SU-DHL-6 (cell line): ENCODE measurements around the gene PPP2R3A.
"Not testable (repeated sequence)": the region's sequence is repeated elsewhere in the genome, so short reads cannot be mapped to it uniquely, and the experiment has no call there.

Experiments used
- H2AFZ ChIP-seq: fragments of 200-600 bp; sonication (generic); 2 replicates; pipeline ENCODE4 v1.6.1; 2014; ENCODE audit warnings: low read depth, mild to moderate bottlenecking, moderate library complexity, mixed read lengths, antibody characterized with exemption, low read length; ENCODE audit not compliant: severe bottlenecking
- H3F3A ChIP-seq: fragments of 200-600 bp; shearing (Covaris generic); 2 replicates; pipeline ENCODE4 v1.6.0; 2016; ENCODE audit warnings: antibody characterized with exemption, mild to moderate bottlenecking; ENCODE audit not compliant: insufficient read depth
- H3K27ac ChIP-seq: fragments of 200-600 bp; sonication (generic); 2 replicates; pipeline ENCODE4 v1.5.1; 2016; ENCODE audit warnings: low read depth, mild to moderate bottlenecking, low read length, moderate library complexity, mixed read lengths
- H3K27me3 ChIP-seq: fragments of 200-600 bp; sonication (generic), shearing (Covaris generic); 2 replicates; pipeline ENCODE4 v1.6.0; 2014; ENCODE audit warnings: mild to moderate bottlenecking, low read length
- H3K36me3 ChIP-seq: fragments of 200-600 bp; sonication (generic); 2 replicates; pipeline ENCODE4 v1.6.1; 2014; ENCODE audit warnings: mild to moderate bottlenecking, low read length, mixed read lengths
- H3K4me2 ChIP-seq: fragments of 300-600, 200-600 bp; shearing (Covaris generic), sonication (generic); 2 replicates; pipeline ENCODE4 v1.6.0; 2014; ENCODE audit warnings: low read length, low read depth, mild to moderate bottlenecking; ENCODE audit not compliant: poor library complexity, severe bottlenecking
- H3K4me3 ChIP-seq: fragments of 200-600 bp; sonication (generic); 2 replicates; pipeline ENCODE4 v1.5.1; 2014; ENCODE audit warnings: antibody characterized with exemption, low read length, mild to moderate bottlenecking, mixed read lengths; ENCODE audit not compliant: insufficient read depth, poor library complexity, severe bottlenecking
- H3K79me2 ChIP-seq: fragments of 200-600 bp; sonication (generic); 2 replicates; pipeline ENCODE4 v1.6.1; 2014; ENCODE audit warnings: mild to moderate bottlenecking, low read length, moderate library complexity; ENCODE audit not compliant: insufficient read depth
- H3K9ac ChIP-seq: fragments of 200-600 bp; sonication (generic); 2 replicates; pipeline ENCODE4 v1.7.0; 2014; ENCODE audit warnings: mild to moderate bottlenecking, low read length
- H3K9me2 ChIP-seq: fragments of 200-600 bp; sonication (generic); replicated peaks from 2 replicates; pipeline ENCODE4 v1.6.1; 2014; ENCODE audit warnings: low read length; ENCODE audit not compliant: insufficient read depth
- H3K9me3 ChIP-seq: fragments of 200-600 bp; sonication (generic); 2 replicates; pipeline ENCODE4 v1.6.1; 2014; ENCODE audit warnings: low read length, mixed read lengths; ENCODE audit not compliant: insufficient read depth
- H4K20me1 ChIP-seq: fragments of 200-600 bp; sonication (generic); 2 replicates; pipeline ENCODE4 v1.6.1; 2014; ENCODE audit warnings: low read depth, mild to moderate bottlenecking, antibody characterized with exemption, low read length, moderate library complexity, mixed read lengths
- CTCF ChIP-seq: fragments of 200-600 bp; sonication (generic); IDR thresholded peaks from one replicate; pipeline ENCODE4 v1.5.1; 2017; ENCODE audit warnings: antibody characterized with exemption, mild to moderate bottlenecking, low read length, moderate library complexity; ENCODE audit not compliant: insufficient read depth, poor library complexity, severe bottlenecking
- EZH2phosphoT487 ChIP-seq: fragments of 200-600 bp; sonication (generic), shearing (Covaris generic); conservative IDR thresholded peaks from 2 replicates; pipeline ENCODE4 v1.6.1; 2018; ENCODE audit warnings: mild to moderate bottlenecking, antibody characterized with exemption, low read length, moderate library complexity, mixed read lengths

The PPP2R3A gene

DNA sequence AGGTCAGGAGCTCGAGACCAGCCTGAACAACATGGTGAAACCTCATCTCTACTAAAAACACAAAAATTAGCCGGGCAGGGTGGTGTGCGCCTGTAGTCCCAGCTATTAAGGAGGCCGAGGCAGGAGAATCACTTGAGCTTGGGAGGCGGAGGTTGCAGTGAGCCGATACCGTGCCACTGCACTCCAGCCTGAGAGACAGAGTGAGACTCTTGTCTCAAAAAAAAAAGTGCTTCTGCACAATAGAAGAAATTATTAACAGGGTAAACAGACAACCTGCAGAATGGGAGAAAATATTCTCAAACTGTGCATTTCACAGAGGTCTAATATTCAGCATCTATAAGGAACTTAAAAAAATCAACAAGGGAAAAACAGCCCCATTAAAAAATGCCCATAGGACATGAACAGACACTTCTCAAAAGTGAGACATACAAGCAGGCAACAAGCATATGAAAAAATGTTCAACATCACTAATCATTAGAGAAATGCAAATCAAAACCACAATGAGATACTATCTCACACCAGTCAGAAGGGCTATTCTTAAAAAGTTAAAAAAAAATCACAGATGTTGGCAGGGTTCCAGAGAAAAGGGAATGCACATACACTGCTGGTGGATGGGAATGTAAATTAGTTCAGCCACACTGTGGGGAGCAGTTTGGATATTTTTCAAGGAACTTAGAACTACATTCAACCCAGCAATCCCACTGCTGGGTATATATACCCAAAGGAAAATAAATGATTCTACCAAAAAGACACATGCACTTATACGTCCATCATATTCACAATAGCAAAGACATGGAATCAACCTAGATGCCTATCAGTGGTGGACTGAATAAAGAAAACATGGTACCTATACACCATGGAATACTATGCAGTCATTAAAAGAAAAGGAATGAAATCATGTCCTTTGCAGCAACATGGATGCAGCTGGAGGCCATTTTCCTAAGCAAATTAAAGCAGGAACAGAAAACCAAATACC, 155.1 kb downstream of the PPP2R3A start:
- Histone ChIP-seq H3K9ac (no peak overlapping the region), H3K36me3 (no peaks in the 10 kb centered on the region), H3K9me3 (no peaks in the 10 kb centered on the region), H3K27me3 (no peaks in the 10 kb centered on the region), H3K4me3 (no peak overlapping the region), H3F3A (no peaks in the 10 kb centered on the region), H2AFZ (no peak overlapping the region), H3K27ac (no peak overlapping the region), H3K4me2 (no peak overlapping the region), H3K9me2 (no peaks in the 10 kb centered on the region), H3K79me2 (no peaks in the 10 kb centered on the region), H4K20me1 (no peaks in the 10 kb centered on the region)
- TF ChIP-seq EZH2phosphoT487: no peak
- no peak for TF ChIP-seq CTCF

DNA sequence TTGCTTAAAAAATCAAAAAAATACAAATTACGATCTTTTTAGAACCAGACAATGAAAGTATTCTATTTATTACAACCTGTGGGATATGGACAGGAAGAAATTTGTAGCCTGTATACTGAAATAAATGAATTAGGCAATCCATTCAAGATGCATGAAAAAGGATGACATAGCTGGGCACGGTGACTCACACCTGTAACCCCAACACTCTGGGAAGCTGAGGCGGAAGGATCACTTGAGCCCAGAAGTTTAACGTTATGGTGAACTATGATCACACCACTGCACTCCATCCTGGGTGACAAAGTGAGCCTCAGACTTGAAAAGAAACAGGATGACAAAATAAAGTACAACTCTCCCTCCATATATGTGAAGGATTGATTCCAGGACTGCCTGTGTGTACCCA, 156.5 kb downstream of the PPP2R3A start:
- Histone ChIP-seq H4K20me1 (no peaks in the 10 kb centered on the region), H3K4me2 (no peak overlapping the region), H3K27me3 (no peaks in the 10 kb centered on the region), H3K27ac (no peak overlapping the region), H3K79me2 (no peaks in the 10 kb centered on the region), H3K36me3 (no peaks in the 10 kb centered on the region), H3K9me2 (no peaks in the 10 kb centered on the region), H2AFZ (no peak overlapping the region), H3F3A (no peaks in the 10 kb centered on the region), H3K4me3 (no peak overlapping the region), H3K9ac (no peak overlapping the region), H3K9me3 (no peaks in the 10 kb centered on the region)
- TF ChIP-seq CTCF: no peak
- no peak for TF ChIP-seq EZH2phosphoT487

DNA sequence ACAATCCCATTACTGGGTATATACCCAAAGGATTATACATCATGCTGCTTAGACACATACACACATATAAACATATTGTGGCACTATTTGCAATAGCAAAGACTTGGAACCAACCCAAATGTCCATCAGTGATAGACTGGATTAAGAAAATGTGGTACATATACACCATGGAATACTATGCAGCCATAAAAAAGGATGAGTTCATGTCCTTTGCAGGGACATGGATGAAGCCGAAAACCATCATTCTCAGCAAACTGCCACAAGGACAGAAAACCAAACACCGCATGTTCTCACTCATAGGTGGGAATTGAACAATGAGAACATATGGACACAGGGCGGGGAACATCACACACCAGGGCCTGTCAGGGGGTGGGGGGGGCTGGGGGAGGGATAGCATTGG, 166.1 kb downstream of the PPP2R3A start:
- H3K79me2 ChIP-seq, H3K27ac ChIP-seq, H3K4me2 ChIP-seq, H3K9ac ChIP-seq, H3K4me3 ChIP-seq, H3F3A ChIP-seq, H3K36me3 ChIP-seq, H3K27me3 ChIP-seq, H2AFZ ChIP-seq, H4K20me1 ChIP-seq, H3K9me3 ChIP-seq, H3K9me2 ChIP-seq: not testable (repeated sequence)

- Histone ChIP-seq H3K4me3 (no peak overlapping the region), H3K9ac (no peak overlapping the region), H3F3A (no peaks in the 10 kb centered on the region), H3K79me2 (no peaks in the 10 kb centered on the region), H2AFZ (no peak overlapping the region), H3K9me3 (no peaks in the 10 kb centered on the region), H3K27ac (no peak overlapping the region), H3K27me3 (no peaks in the 10 kb centered on the region), H3K9me2 (no peaks in the 10 kb centered on the region), H4K20me1 (no peaks in the 10 kb centered on the region), H3K36me3 (no peaks in the 10 kb centered on the region), H3K4me2 (no peak overlapping the region)
- TF ChIP-seq EZH2phosphoT487 (no peak), CTCF (no peak)
These were observed 168.6 kb downstream of the PPP2R3A start for GRCh38 chr3:136134091-136134490.
